ENCODE data around the gene TTC7B. TPM values are rescaled to one million over a fixed set of nuclear protein-coding genes. Genes with fewer than 3 reads are reported as not detected.

TTC7B gene
- total and polyA plus RNA-seq, 2 of the 13 experiments (the other 11 are each of a cell fraction or from before 2014, with no cell fraction given): 1.3 to 3.2 TPM

- TF ChIP-seq BCLAF1 (IDR thresholded peaks at IDR 0.05) (no peak), FOXM1 (CRISPR knock-in tag; IDR thresholded peaks at IDR 0.05) (no peak), ZNF574 (CRISPR knock-in tag; IDR thresholded peaks at IDR 0.05) (no peak), SMAD3 (CRISPR knock-in tag; IDR thresholded peaks at IDR 0.05) (peak; percentile 91), ZNF274 (CRISPR knock-in tag; IDR thresholded peaks at IDR 0.05) (no peak), HMG20B (CRISPR knock-in tag; conservative IDR thresholded peaks at IDR 0.05) (no peak), ZNF556 (CRISPR knock-in tag; IDR thresholded peaks at IDR 0.05; ENCODE audit: borderline replicate concordance) (no peak), TEF (CRISPR knock-in tag; IDR thresholded peaks at IDR 0.05) (no peak), TIGD3 (CRISPR knock-in tag; IDR thresholded peaks at IDR 0.05; ENCODE audit: borderline replicate concordance) (no peak), CREB1 (IDR thresholded peaks at IDR 0.05) (no peak), CREB1 (CRISPR knock-in tag; IDR thresholded peaks at IDR 0.05) (no peak), CEBPG (CRISPR knock-in tag; IDR thresholded peaks at IDR 0.05) (no peak), RAD51 (IDR thresholded peaks at IDR 0.05; ENCODE audit: borderline replicate concordance) (no peak), ZSCAN22 (CRISPR knock-in tag; IDR thresholded peaks at IDR 0.05) (no peak), ZBTB8A (CRISPR knock-in tag; IDR thresholded peaks at IDR 0.05; ENCODE audit: borderline replicate concordance, low read depth) (no peak), ZNF562 (CRISPR knock-in tag; IDR thresholded peaks at IDR 0.05; ENCODE audit: borderline replicate concordance) (no peak), ZNF580 (CRISPR knock-in tag; IDR thresholded peaks at IDR 0.05; ENCODE audit: borderline replicate concordance, low read depth) (peak; percentile 54; the same call in 1 of the 2 replicates), STAT5B (CRISPR knock-in tag; IDR thresholded peaks at IDR 0.05) (no peak), ZNF296 (CRISPR knock-in tag; conservative IDR thresholded peaks at IDR 0.05) (no peak), KDM6A (CRISPR knock-in tag; IDR thresholded peaks at IDR 0.05; ENCODE audit: low read depth) (no peak), ZNF503 (CRISPR knock-in tag; IDR thresholded peaks at IDR 0.05) (no peak)
Observed at GRCh38 chr14:90495357-90496276, 320.6 kb downstream of the TTC7B start (continued).
